Measurements from ENCODE around the gene POLR2J3.
"Not testable (repeated sequence)": the region's sequence is repeated elsewhere in the genome, so short reads cannot be mapped to it uniquely, and the experiment has no call there.

DNA sequence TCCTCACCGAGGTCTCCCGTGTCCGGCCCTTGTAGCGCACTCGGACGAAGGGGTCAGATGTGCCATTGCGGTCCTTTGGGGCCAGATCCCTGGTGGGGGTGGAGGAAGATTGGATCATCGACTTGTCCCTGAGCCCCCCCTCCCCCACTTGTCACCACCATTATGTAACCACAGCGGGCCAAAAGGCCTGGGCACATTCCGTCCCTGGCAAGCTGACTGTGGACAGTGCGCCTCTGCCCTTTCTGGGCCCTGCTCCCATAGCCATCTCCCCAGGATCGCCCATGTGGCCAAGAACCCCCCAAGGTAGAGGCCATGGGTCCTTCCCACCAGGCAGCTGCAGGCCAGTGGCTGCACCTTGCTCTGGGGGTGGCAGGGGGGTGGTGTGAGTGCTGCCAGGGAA is 29.9 kb upstream of the POLR2J3 start:
- TF ChIP-seq GABPB1 (CRISPR knock-in tag; IDR thresholded peaks at IDR 0.05); NR2C2 (CRISPR knock-in tag; IDR thresholded peaks at IDR 0.05); OVOL2 (CRISPR knock-in tag; IDR thresholded peaks at IDR 0.05; ENCODE audit: borderline replicate concordance); ZNF423 (CRISPR knock-in tag; IDR thresholded peaks at IDR 0.05); NFYB (CRISPR knock-in tag; conservative IDR thresholded peaks at IDR 0.05; ENCODE audit: low read depth): not testable (repeated sequence)
- TF ChIP-seq, protein P1, sequence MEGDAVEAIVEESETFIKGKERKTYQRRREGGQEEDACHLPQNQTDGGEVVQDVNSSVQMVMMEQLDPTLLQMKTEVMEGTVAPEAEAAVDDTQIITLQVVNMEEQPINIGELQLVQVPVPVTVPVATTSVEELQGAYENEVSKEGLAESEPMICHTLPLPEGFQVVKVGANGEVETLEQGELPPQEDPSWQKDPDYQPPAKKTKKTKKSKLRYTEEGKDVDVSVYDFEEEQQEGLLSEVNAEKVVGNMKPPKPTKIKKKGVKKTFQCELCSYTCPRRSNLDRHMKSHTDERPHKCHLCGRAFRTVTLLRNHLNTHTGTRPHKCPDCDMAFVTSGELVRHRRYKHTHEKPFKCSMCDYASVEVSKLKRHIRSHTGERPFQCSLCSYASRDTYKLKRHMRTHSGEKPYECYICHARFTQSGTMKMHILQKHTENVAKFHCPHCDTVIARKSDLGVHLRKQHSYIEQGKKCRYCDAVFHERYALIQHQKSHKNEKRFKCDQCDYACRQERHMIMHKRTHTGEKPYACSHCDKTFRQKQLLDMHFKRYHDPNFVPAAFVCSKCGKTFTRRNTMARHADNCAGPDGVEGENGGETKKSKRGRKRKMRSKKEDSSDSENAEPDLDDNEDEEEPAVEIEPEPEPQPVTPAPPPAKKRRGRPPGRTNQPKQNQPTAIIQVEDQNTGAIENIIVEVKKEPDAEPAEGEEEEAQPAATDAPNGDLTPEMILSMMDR (IDR thresholded peaks at IDR 0.05): not testable (repeated sequence)

All from WTC11 (cell line).